IPS-15b (cell line): ENCODE results near the gene S1PR3.

Experiments used
- H3K27me3 ChIP-seq: one replicate; pipeline ENCODE4 v1.6.1; 2013; ENCODE audit warnings: low read length; ENCODE audit not compliant: control insufficient read depth, insufficient read depth
- H3K36me3 ChIP-seq: one replicate; pipeline ENCODE4 v1.6.1; 2013; ENCODE audit warnings: low read length; ENCODE audit not compliant: control insufficient read depth, insufficient read depth
- H3K4me1 ChIP-seq: one replicate; pipeline ENCODE4 v1.6.1; 2013; ENCODE audit warnings: mild to moderate bottlenecking, low read length; ENCODE audit not compliant: control insufficient read depth, insufficient read depth
- H3K4me3 ChIP-seq: one replicate; pipeline ENCODE4 v1.5.1; 2013; ENCODE audit warnings: low read depth, low read length
- H3K9ac ChIP-seq: one replicate; pipeline ENCODE4 v1.6.1; 2013; ENCODE audit warnings: low read depth, mild to moderate bottlenecking, low read length
- H3K9me3 ChIP-seq: one replicate; pipeline ENCODE4 v1.6.1; 2013; ENCODE audit warnings: mild to moderate bottlenecking, low read length; ENCODE audit not compliant: control insufficient read depth, insufficient read depth

S1PR3 gene

DNA sequence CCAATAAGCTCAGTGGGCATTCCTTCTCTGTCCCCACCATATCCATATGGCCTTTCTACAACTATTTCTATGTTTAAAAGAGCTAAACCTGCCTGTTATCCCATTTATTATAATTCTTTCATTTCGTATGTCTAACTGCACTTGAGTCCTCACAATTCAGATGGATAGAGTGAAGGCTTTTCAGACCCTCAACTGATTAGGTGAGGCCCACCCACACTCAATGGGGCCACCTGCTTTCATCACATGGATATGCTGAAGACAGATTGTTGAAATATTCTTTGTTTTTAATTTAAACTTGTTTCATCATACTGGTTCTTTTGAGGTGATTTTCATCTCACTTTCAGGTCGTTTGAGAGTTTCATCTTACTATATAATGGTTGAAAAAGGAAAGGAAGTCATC, 5.7 kb upstream of the S1PR3 start:
- peaks cover 12% of the 10 kb centered on the region for H3K4me1 ChIP-seq
- H3K36me3 ChIP-seq = no peaks in the 10 kb centered on the region
- H3K4me3 ChIP-seq = no peak overlapping the region
- no peak overlapping the region for H3K9ac ChIP-seq
- H3K9me3 ChIP-seq = no peaks in the 10 kb centered on the region
- peaks cover 3% of the 10 kb centered on the region for H3K27me3 ChIP-seq

DNA sequence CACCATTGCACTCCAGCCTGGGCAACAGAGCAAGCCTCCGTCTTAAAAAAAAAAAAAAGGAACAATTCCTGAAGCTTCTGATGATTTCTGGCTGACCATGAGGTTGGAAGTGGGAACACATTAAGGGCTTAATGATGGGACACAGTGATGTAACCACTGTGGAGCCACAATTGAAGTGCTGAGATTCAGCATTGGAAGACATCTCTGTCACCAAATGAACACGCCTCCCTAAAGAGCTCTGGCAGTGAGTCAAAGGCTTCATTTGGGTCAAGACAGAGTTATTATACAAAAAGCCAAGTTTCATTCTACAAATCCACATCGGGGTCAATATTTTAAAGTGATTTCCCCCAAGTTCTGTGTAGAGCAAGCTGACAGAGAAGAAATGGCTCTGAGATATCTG, 4.5 kb upstream of the S1PR3 start:
- Histone ChIP-seq H3K4me1 (peaks cover 12% of the 10 kb centered on the region), H3K27me3 (peaks cover 3% of the 10 kb centered on the region), H3K9me3 (no peaks in the 10 kb centered on the region), H3K36me3 (no peaks in the 10 kb centered on the region), H3K4me3 (no peak overlapping the region), H3K9ac (no peak overlapping the region)

DNA sequence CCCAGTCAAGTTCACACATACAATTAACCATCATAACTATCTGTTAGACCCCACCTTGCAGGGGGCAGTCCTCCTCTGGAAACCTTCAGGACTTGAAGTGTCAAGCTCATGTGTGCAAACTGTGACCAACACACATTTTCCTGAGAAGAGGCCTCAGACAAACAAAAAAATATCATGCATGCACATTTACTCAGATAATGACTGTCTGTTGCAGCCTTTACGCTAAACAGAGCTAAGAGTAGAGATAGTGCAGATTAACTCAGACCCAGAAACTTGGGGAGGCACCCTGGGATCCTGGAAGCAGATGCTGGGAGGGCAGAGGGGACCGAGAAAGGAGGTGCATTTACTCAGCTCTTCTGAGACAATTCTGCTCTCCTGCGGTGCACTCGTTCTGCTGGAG, 3.6 kb upstream of the S1PR3 start:
- peaks cover 10% of the 10 kb centered on the region for H3K4me1 ChIP-seq
- H3K9ac ChIP-seq = no peak overlapping the region
- H3K36me3 ChIP-seq = no peaks in the 10 kb centered on the region
- peaks cover 11% of the 10 kb centered on the region for H3K27me3 ChIP-seq
- H3K9me3 ChIP-seq = no peaks in the 10 kb centered on the region
- H3K4me3 ChIP-seq = no peak overlapping the region

DNA sequence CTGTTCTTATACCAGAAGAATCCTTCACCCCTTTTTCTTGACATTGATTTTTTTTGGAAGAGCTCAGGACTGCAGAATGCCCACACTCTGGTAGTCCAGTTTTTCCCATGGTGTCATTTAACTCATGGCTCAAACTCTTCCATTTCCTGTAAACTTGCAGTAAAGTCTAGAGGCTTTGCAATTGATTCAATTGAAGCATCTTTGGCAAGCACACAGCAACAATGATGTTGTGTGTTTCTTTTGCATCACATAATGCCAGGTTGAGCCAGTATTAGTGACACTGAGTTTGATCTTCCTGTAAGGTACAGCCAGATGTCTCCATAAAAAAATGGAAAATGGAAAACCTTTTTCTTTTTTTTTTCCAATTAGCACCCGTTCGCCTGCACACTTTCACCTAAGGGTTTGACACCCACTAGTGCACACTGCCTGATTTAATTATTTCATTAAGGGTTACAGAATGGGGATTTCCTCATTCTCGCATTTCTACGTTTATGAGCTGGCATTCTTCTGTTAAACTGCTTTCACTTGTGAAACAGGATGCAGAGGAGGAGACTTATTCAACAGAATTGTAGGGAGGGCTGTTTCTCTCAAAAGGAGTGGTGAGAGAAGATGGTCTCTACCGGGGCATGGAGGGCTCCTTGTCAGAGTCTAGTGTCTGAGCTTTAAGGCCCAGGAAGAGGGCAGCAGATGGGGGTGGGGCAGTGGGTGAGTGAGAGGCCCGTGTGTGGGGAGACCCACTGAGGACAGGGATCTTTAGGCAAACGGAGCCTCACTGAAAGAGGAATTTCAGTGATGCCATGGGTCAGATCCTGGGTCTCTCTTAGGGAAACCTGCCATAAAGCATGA, 2.2 kb upstream of the S1PR3 start:
- Histone ChIP-seq H3K9ac (no peak overlapping the region), H3K4me3 (no peak overlapping the region), H3K27me3 (peaks cover 15% of the 10 kb centered on the region), H3K36me3 (no peaks in the 10 kb centered on the region), H3K9me3 (no peaks in the 10 kb centered on the region), H3K4me1 (peaks cover 10% of the 10 kb centered on the region)

DNA sequence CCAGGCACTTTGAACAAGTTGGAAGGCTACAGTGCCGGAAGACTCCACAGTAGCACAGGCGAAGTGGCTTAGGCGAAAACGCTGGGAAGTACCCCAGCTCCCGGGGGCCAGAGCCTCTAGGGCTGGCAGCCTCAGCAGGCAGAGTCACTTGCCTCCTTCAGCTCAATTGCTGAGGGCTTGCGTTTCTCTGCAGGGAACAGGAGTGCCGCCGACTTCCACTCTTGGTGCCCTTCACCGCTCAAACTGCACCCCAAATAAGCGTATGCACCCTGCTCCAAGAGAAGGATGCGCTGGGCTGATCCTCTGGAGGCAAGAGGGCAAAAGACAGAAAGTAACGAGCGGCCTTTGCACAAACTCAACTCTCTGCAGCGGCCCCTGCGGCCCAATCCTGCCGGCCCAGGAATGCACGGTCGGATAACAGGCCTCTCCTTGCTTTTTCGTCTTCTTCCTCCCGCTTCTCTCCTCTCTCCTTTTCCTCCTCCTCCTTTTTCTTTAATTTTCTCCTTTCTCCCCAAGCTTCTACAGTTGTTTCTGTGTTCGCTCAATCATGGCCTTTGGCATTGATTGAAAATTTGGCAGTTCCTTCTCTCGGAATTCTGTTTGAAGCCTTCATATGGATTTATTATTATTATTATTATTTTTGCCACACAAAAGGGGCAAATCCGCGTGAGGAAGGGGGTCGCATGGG, 1.1 kb upstream of the S1PR3 start:
- Histone ChIP-seq H3K4me1 (peaks cover 10% of the 10 kb centered on the region), H3K9ac (no peak overlapping the region), H3K9me3 (no peaks in the 10 kb centered on the region), H3K27me3 (peaks cover 15% of the 10 kb centered on the region), H3K4me3 (peak overlapping the region; percentile 82), H3K36me3 (no peaks in the 10 kb centered on the region)

DNA sequence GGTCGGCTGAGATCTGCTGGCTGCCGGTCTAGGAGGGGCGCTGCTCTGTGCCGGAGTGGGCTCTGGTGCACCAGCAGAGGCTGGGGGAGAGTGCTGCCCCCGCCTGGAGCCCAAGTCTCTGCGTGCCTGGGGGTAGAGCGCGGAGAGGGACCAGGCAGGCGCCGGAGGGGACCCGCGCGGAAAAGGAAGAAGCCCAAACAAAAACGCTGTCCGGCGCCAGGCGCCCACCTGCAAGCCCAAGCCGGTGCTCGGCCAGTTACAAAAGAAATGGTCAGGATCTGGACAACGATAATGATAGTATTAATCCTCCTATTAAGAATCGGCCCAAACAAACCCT, 571 bp upstream of the S1PR3 start:
- Histone ChIP-seq H3K4me1 (peaks cover 10% of the 10 kb centered on the region), H3K36me3 (no peaks in the 10 kb centered on the region), H3K27me3 (peaks cover 15% of the 10 kb centered on the region), H3K9me3 (no peaks in the 10 kb centered on the region), H3K4me3 (peak overlapping the region; percentile 82), H3K9ac (no peak overlapping the region)

DNA sequence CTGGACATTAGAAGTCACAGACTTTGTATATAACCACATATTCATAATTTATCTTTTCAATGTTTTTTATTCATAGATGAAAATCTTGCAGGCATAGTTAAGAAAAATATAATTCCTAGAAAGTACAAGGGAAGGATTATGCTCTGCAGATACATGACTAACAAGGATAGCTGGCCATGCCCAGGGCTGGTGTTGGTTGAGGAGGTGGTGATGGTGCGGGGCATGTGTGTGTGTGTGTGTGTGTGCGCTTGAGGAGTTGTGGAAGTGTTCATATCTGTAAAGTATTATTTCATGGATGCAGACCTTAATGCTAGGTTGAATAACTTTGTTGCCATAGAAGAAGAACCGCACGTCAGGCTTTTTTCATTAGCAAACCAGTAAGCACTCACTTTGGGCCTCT, 1.3 kb downstream of the S1PR3 start:
- Histone ChIP-seq H3K9me3 (no peaks in the 10 kb centered on the region), H3K4me1 (peaks cover 10% of the 10 kb centered on the region), H3K36me3 (no peaks in the 10 kb centered on the region), H3K9ac (no peak overlapping the region), H3K27me3 (peaks cover 15% of the 10 kb centered on the region), H3K4me3 (peak overlapping the region; percentile 73)

DNA sequence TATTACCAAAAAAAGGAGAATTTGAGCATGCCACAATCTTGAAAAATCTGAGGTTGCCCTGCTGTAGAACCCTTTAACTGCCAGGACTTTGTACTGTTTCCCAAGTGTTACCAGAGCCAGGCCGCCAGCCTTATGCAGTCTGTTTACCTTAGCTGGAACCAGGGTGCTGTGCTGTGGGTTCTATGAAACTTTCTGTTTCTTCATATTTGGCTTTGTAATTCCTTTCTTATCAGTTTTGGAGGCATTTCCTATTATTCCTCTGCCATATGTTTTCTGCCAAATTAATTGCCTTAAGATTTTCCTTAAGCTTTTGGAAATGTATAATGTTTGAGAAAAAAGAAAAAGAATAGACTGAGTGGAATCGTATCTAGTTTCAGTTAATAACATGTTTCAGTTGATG, 2.1 kb downstream of the S1PR3 start:
- H3K9ac ChIP-seq = no peak overlapping the region
- H3K36me3 ChIP-seq = no peaks in the 10 kb centered on the region
- H3K4me1 ChIP-seq = peaks cover 10% of the 10 kb centered on the region
- no peak overlapping the region for H3K4me3 ChIP-seq
- peaks cover 15% of the 10 kb centered on the region for H3K27me3 ChIP-seq
- H3K9me3 ChIP-seq = no peaks in the 10 kb centered on the region

DNA sequence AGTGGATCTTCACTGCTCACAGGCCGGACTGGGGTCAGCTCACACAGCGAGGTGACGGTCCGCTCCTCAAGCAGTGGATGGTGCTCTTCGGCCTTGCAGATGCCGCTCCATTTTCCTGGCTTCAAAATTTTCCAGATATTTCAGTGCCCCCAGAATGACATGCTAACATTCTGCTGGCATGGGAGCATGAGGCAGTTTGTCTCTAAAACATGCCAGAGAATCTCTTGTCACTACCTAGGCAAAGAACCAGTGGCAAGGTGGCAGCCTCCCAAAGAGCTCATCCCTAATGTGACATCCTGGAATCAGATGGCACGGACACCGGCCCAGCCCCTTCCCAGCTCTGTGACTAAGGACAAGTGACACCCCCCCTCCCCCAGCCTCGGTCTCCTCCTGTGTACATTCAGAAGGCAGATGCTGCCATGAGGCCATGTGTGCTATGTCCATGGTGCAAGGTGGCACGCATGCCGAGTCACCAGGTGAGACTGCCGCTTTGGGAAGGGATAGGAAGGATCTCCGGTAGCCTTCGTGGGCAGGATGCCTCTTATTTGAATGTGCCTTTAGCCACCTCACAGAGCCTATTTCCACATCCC, 2.7 kb downstream of the S1PR3 start:
- Histone ChIP-seq H3K4me1 (peaks cover 8% of the 10 kb centered on the region), H3K36me3 (no peaks in the 10 kb centered on the region), H3K9ac (no peak overlapping the region), H3K4me3 (no peak overlapping the region), H3K9me3 (no peaks in the 10 kb centered on the region), H3K27me3 (peaks cover 15% of the 10 kb centered on the region)

DNA sequence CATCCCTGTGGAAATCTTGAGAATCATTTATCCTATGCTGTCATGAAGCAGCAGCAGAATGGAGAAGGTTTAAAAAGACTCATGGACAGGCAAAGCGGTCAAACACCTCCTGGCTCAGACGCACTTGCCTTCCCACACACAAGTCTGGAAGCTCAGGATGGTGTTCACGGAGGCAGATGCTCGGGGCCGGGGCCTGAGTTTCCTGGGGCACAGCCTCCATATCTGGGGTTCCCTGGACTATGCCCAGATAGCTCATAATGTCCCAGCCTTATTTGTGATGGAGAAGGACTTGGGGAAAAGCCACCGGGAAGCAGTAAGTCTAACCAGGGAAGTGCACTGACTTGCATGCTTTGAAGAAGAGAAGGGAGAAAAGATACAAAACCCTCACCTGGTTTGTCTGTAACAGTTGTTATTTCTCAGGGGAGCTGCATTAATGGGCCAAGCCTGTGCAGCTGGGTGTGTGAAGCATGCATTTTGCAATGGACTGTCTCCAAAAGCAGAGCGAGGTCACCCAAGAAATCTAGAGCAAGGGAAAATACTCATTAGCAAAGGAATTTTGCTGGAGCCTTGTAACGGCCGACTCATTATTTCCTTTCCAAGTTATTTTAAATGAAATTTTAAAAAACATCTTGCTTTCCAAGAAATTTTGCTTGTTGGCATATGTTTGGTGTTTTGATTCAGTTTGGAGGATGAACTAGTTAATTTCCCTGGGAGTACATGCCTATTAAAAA, 3.4 kb downstream of the S1PR3 start:
- Histone ChIP-seq H3K4me1 (peaks cover 3% of the 10 kb centered on the region), H3K9ac (no peak overlapping the region), H3K36me3 (no peaks in the 10 kb centered on the region), H3K27me3 (peaks cover 14% of the 10 kb centered on the region), H3K9me3 (no peaks in the 10 kb centered on the region), H3K4me3 (no peak overlapping the region)

DNA sequence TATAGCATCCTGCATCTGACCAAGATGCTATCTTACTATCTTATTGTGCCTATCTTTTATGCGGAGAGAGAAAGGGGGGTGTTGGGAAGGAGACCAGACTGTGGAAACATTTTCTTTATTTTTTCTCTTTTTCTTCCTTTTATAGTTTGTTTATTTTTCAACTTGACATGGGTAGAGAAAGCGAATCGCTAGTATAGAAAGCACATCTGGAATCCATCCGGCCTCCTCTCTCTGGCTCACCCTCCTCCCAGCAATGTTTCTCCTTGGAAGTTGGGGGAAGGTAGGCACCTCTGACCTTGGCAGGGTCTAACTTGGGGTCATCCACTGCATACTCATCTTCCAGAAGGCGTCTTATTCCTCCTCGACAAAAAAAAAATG, 3.9 kb downstream of the S1PR3 start:
- Histone ChIP-seq H3K9ac (no peak overlapping the region), H3K4me3 (no peak overlapping the region), H3K27me3 (peaks cover 11% of the 10 kb centered on the region), H3K36me3 (no peaks in the 10 kb centered on the region), H3K4me1 (no peaks in the 10 kb centered on the region), H3K9me3 (no peaks in the 10 kb centered on the region)
